Stimulated activated CD4-positive, alpha-beta T cell treated with anti-CD3 and anti-CD28 coated beads, Interleukin-1b, Interleukin-23, amount 100 ng/mL, for 24 hours (primary cell): ENCODE data around the gene NAT14.
"Not testable (repeated sequence)": the region's sequence is repeated elsewhere in the genome, so short reads cannot be mapped to it uniquely, and the experiment has no call there.

Source experiments
- DNase-seq, 4 experiments: peaks; one replicate each; pipeline ENCODE4 v3.0.0-alpha.2; 2020; ENCODE audit warnings: low read depth in 4 of 4, low spot score in 1 of 4

Gene NAT14

DNA sequence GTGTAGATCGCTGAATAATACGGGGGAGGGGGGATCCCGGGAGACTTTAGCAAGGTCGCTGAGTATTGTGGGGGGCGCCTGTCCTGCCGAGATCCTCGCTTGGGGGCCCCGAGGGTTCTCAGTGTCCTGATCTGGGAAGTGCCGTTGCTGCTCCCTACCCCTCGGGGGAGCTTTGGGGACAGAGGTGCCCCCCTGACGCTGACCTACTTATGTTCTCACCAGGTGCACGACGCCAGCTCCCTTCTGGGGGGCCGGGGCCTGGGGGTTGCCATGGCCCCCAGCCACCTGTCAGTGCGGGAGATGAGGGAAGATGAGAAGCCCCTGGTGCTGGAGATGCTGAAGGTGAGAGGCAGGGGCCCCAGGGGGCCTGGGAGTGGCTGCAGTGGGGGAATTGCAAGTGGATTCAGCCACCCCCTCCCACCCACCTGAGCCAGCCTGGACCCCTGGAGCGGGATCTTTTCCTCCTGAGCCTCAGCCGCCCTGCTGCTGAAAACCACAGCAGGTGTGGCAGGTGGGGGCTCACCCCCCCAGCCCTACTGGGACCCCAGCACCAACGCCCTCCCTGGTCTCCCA lies 537 bp downstream of the NAT14 start:
- no peak for DNase-seq

DNA sequence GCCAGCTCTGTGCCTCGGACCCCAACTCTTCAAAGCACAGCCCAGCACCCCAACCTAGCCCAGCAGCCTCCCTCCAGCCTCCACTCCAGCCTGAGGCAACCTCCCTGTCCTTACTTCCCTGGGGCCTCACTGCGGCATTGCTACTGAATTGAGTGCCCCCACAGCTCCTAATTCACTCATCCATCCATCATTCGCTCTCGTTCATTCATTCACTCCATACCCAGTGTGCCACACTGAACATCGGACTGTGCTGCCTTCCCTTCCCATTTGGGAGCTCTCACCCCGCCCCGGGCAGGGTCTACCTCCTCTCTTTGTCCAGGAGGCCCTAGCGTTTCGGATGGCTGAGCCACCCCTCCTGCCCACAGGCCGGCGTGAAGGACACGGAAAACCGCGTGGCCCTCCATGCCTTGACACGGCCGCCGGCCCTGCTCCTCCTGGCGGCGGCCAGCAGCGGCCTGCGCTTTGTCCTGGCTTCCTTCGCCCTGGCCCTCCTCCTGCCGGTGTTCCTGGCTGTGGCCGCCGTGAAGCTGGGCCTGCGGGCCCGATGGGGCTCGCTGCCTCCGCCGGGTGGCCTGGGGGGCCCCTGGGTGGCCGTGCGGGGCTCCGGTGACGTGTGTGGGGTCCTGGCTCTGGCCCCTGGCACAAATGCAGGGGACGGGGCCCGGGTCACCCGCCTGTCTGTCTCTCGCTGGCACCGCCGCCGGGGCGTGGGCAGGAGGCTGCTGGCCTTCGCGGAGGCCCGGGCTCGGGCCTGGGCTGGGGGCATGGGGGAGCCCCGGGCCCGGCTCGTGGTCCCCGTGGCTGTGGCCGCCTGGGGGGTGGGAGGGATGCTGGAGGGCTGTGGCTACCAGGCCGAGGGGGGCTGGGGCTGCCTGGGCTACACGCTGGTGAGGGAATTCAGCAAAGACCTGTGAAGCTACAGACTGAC lies 1.3 kb downstream of the NAT14 start:
- no peak for DNase-seq

DNA sequence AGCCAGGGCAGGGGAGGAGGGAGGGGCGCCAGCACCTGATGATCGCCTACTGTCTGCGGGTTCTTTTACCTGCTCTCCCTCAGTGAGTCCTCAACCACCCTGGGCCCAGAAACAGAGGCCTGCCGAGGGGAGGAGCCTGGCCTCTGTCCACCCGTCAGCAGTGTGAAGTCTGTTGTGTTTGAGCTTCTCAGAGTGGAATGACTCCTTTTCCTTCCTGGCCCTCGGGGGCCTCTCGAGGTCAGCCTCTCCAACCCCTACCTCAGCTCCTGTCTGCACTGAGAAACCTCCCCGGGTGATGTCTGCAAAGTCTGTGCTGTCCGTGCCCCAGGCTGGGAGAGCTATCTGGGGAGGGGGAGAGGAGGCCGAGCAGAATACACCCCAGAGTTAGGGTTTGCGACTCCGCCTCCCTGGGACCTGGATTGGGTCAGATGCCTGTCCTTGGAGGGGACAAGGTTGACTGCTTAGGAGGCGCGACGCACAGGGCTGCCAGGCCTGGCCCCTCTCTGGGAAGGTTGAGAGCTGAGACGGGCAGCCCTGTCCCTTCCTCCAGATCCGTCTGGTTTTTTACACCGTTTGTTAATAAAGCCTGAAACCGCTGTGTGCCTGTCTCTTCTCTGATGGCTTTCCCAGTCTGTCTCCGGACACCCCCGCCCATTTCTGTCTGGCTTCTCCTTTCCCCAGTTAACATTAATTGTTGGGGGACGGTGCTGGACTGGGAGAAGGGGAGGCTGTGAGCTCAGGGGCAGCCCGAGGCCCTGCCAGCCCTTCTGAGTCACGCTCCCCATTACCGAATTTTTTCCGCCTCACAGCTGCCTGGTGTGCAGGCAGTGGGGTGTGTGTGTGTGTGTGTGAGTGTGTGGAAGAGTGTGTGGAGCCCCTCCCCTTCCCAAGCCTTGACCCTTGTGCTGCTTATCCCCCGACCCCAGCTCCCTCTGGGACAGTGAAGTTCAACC lies 2.3 kb downstream of the NAT14 start:
- DNase-seq = peak in 1 of 4 experiments; percentile 58

DNA sequence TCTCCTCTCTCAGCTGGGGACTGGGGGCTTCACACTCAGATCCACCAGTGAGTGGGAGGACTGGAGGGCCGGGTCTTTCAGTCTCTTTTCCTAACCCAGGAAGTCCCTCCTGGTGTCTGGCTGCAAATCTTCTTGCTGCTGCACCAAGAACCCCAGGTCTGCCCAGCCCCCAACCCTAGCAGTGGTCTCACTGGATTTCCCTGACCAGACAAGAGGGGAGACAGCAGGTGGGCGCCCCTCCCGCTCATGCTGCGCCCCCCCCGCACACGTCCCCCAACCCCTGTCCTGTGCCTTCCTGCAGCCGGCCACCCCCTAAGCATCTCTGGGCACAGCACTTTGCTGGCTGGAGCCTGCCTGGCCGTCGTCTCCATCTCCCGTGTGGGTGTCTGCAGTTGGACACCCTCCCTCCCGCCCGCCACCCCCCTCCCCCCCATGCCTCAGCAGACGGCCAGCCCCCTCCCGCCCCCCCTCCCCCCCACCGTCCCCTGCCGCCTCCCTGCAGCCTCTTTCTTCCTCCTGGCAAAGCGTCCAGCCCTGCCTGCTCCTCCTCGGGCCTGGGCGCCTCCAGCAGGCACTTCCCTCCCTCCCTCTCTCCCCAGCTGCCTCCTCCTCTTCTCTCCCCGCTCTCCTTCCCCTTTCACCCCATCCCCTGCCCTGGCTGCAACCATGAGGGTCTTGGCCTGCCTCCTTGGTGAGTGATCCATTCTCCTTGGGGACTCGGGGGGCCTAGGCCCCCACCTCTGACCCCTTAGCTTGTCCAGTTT lies 3.1 kb downstream of the NAT14 start, which contains the start of gene SSC5D:
SSC5D (plus strand) TSS at position 513 of the 764 bp plus-strand sequence; CDS start at position 667, 154 bp downstream.
- no peak for DNase-seq

DNA sequence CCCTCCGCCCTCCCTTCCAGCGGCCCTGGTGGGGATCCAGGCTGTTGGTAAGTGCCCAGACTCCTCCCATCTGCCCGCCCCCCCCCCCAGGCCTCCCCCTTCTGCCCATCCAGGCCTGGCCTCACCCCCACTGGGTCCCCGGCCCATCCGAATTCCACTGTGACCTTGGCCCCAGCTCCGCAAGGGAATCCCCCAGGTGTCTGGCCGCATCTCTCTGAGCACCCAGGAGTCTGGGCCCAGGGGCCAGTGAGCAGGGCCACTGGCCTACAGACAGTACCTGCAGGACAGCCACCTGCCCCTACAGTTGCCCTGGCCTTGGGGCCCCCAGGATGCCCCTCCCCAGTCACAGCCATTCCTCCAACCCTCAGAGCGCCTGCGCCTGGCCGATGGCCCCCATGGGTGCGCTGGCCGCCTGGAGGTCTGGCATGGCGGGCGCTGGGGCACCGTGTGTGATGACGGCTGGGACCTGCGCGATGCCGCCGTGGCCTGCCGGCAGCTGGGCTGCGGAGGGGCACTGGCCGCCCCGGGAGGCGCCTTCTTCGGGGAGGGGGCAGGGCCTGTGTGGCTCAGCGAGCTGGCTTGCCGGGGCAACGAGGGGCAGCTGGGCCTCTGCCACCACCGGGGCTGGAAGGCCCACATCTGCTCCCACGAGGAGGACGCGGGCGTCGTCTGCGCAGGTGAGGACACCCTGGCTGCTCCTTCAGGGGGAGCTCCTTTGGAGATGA lies 4.2 kb downstream of the NAT14 start:
- DNase-seq = no peak

DNA sequence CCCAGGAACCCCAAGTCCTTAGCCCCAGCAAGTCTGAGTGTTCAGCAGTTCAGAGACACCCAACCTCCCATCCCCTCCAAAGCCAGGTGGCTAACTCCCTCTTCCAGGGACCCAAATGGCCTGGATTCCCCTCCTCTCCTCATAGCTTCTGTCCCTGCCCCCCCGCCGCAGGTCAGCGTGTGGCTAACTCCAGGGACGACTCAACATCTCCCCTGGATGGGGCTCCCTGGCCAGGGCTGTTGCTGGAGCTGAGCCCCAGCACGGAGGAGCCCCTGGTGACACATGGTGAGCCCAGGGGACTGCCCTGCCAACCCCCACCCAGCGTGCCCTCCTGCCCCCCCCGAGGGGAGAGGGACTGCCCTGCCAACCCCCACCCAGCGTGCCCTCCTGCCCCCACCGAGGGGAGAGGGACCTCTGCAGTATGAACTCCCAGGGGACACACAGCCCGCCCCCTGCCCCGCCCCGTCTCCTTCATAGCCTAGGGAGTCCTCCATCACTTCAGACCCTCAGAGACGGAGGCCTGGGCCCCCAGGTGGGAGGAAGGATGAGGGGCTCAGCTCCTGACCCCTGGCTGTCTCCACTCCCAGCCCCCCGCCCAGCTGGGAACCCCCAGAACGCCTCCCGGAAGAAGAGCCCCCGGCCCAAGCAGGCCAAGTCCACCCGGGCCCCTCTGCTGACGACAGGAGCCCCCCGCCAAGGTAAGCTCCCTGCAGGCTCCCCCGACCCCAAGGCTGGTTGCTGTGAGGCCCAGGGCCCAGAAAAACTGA lies 4.9 kb downstream of the NAT14 start:
- DNase-seq = no peak

DNA sequence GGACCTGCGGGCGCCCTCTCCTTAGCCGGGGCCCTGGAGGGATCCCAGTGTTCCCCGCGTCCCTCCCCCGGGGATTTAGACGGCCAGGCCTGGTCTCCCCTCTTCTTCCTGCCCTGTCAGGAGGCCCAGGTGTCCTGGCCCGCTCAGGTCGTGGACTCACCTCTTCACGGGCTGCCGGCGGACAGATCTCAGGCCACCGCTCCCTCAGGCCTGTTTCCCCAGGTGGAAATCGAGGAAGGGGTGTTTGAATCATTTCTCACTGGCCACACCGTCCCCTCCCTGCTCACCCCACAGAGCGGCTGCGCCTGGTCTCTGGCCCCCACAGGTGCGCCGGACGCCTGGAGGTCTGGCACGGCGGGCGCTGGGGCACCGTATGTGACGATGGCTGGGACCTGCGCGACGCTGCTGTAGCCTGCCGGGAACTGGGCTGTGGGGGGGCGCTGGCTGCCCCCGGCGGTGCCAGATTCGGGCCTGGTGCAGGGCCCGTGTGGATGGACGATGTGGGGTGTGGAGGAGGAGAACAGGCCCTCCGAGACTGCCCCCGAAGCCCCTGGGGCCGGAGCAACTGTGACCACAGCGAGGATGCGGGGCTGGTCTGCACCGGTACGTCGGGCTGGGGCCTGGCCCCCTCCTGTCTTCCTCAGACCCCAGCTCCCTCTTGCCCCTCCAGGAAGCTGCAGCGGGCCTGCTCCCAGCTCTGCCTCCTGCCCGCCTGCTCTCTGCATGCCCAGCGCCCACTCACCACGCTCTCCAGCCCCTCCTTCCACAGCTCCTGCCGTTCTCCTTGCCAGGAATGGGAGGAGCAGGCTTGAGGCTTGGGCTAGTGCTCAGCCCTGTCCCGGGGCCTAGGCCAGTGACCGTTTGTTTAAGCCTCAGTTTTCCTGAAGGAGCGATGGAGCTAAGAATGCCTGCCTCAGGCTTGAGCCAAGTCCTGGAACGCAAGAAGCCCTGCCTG lies 5.8 kb downstream of the NAT14 start:
- DNase-seq = no peak

DNA sequence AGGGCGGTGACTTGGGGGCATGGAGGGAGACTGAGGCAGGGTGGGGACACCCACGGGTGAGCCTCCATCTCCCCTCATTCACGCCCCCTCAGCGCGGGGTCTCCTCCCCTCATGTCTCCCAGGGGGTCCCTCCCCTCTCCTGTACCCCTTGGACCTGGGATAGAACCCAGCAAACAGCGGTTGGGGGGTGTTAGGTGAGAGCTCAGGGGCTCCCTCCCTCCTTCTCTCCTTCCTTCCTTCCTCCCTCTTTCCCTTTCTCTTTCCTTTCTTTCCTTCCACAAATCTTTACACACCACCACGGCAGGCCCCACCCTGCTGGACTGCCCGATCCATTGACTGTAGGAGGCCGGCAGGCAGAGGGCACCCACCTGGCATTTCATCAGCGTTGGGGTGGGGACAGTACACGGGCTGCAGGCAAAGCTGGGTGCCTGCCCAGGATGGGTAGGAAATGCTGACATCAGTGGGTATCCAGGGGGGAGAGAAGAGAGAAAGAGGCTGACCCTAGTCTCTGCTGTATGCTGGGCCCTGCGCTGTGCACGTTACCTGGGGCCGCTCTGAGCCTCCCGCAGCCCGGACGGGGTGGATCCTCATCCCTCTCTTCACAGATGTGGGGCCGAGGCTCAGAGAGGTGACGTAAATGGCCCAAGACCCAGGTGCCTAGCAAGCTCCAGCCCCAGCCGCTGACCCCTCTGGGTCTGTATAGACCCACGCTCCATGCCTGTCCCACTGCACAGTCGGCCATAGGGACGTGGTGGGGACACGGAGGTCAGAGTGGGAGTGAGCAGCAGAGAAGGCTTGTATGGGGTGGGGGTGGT lies 6.8 kb downstream of the NAT14 start:
- no peak for DNase-seq

DNA sequence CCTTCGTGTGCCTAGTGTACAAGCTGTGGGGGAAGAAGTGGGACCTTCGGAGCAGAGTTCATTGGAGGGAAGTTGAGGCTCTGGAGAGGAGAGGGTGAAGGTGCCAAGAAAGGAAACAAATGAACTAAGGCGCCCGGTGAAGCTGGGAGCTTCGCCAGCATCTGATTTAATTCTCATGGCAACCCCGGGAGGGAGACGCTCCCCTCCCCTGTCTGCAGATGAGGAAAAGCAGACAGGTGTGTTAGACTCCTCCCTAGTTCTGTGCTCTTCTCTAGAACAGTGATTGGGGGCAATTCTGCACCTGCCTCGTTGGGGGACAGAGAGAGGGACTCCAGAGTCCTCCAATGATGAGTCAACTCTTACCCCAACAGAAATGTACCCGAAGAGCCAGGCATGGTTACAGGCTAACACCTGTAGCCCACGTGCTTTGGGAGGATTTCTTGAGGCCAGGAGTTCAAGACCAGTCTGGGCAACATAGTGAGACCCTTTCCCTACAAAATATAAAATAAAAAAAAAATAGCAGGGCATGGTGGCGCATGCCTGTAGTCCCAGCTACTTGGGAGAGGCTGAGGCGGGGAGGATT lies 7.5 kb downstream of the NAT14 start:
- no peak for DNase-seq

DNA sequence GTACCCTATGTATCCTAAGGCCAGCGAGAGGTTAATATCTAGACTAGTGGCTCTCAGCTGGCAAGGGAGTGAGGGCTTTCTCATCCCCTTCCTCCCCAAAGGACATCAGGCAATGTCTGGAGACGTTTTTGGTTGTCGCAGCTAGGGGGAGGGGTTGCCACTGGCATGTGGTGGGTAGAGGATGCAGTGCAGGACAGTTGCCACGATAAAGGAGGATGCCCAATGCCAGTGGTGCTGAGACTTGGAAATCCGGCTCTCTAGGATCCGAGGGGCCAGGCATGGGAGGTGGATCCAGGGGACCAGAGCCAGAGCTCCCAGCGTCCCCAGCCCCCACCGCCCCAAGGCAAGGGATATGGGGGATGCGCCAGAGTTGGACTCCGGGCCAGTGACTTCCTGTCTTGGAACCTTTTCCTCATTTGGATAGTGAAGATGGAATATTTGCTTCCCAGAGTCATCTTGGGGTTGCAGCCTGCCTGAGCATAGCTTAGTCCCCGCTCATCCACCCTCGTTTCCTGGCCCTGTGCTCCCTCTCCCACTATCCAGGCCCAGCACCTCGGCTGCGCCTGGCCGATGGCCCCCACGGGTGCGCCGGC lies 8.2 kb downstream of the NAT14 start:
- no peak for DNase-seq

DNA sequence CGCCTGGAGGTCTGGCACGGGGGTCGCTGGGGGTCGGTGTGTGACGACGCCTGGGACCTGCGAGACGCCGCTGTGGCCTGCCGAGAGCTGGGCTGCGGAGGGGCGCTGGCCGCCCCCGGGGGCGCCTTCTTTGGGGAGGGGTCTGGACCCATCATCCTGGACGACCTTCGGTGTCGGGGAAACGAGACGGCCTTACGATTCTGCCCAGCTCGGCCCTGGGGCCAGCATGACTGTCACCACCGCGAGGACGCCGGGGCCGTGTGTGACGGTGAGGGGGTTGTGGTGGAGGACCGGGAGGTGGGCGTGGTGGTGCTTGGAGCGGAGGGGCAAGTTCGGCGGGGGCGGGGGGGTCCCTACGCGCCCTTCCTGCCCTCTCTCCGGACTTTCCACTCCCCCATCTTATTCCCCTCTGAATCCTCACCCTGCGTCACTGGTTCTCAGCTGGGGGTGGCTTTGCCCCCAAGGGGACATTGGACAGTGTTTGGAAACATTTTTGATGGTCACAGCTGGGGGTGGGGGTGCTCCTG lies 8.7 kb downstream of the NAT14 start:
- DNase-seq = no peak

DNA sequence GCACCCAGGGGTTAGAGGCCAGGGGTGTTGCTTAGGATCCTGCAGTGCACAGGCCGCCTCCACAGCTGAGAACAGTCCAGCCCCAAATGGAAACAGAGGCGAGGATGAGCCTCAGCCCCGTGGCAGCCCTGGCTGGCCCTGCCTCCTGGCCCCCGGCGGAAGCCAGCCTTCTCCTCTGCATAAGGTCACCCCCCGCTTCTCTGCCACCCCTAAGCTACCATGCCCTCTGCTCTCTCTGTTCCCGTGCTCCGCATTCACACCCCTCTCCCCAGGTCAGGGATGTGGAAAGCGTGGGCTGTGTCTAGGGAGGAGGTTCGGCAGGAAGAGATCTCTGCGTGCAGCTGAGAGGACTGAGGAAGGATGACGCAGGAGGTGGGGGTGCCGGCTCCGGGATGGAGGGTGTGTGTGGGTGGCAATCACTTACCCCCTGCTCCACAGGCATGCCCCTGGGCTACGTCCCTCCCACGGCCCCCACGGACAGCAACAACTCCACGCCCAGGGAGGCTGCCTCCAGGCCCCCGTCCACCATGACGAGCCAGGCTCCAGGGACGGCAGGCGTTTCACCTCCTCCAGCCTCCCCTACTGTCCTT lies 9.3 kb downstream of the NAT14 start:
- DNase-seq = no peak

DNA sequence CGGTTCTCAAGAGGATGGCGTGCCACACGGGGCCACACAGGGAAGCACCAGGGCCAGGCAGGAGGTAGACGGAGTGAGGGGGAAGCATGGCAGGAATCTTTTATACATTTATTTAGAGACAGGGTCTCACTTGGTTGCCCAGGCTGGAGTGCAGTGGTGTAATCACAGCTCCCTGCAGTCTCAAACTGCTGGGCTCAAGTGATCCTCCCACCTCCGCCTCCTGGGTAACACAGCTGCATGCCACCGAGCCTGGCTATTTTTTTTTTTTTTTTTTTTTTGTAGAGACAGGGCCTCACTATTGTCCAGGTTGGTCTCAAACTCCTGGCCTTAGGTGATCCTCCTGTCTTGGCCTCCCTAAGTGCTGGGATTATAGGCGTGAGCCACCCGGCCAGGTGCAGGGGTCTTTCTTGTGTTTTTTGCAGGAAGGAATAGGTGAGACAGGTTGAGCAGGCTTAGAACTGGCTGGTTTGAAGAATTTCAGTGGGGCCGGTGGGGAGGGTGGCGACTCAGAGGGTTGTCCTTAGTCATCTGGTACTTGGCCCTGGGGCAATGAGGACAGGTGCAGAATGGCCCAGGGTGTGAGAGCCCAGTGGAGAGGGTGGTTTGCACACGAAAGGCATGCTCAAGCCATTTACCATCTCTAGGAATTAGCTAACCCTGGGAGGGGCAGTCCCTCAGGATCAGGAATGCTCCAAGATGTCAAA lies 10.8 kb downstream of the NAT14 start:
- no peak for DNase-seq

DNA sequence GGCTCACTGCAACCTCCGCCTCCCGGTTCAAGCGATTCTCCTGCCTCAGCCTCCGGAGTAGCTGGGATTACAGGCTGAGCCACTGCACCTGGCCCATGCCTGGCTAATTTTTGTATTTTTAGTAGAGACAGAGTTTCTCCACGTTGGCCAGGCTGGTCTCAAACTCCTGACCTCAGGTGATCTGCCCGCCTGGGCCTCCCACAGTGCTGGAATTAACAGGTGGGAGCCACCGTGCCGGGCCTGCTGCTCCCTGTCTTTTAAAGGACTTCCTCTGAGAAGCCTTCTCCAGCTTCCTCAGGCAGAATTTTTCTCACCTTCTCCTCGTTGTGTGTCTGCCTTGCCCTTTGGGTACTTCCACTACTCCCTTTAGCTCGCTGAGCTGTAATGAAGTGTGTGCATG lies 11.8 kb downstream of the NAT14 start:
- DNase-seq = not testable (repeated sequence)

DNA sequence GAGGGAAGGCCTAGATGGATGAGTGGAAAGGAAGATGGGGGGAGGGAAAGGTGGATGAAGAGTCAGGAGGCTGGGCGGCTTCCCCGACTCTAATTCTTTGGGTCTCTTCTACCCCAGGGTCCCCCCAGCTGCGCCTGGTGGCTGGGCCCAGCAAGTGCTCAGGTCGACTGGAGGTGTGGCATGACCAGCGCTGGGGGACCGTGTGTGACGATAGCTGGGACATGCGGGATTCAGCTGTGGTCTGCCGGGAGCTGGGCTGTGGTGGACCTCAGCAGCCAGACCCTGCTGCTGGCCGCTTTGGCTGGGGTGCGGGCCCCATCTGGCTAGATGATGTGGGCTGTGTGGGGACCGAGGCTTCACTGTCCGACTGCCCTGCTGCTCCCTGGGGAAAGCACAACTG lies 12.8 kb downstream of the NAT14 start:
- no peak for DNase-seq
